WERI-Rb-1 (cell line): ENCODE data around the gene LMOD3.

ENCODE experiments used
- DNase-seq: peaks from one replicate; pipeline ENCODE4 v3.0.0-alpha.2; 2020
- H3K27ac ChIP-seq: fragments of 250-450 bp; sonication (Bioruptor Pico); 2 replicates; pipeline ENCODE4 v1.5.1; 2020; ENCODE audit warnings: mild to moderate bottlenecking, moderate library complexity
- H3K27me3 ChIP-seq: fragments of 250-450 bp; sonication (Bioruptor Pico); 2 replicates; pipeline ENCODE4 v1.5.1; 2021; ENCODE audit warnings: mild to moderate bottlenecking, low read depth, moderate library complexity; ENCODE audit not compliant: insufficient read depth, severe bottlenecking
- H3K36me3 ChIP-seq: fragments of 250-450 bp; sonication (Bioruptor Pico); 2 replicates; pipeline ENCODE4 v1.5.1; 2020; ENCODE audit warnings: mild to moderate bottlenecking, moderate library complexity
- H3K4me3 ChIP-seq: 2 replicates; pipeline ENCODE4 v1.5.1; 2011; ENCODE audit warnings: low read depth, mild to moderate bottlenecking, control low read depth, low read length
- H3K9me3 ChIP-seq: fragments of 250-450 bp; sonication (Bioruptor Pico); 2 replicates; pipeline ENCODE4 v1.5.1; 2021; ENCODE audit warnings: mild to moderate bottlenecking, moderate library complexity; ENCODE audit not compliant: severe bottlenecking
- TF ChIP-seq, protein P1 (sequence below): IDR thresholded peaks from 2 replicates; pipeline ENCODE4 v1.5.1; 2011; ENCODE audit warnings: low read depth, mild to moderate bottlenecking, control low read depth, inconsistent platforms, low read length

The LMOD3 gene

DNA sequence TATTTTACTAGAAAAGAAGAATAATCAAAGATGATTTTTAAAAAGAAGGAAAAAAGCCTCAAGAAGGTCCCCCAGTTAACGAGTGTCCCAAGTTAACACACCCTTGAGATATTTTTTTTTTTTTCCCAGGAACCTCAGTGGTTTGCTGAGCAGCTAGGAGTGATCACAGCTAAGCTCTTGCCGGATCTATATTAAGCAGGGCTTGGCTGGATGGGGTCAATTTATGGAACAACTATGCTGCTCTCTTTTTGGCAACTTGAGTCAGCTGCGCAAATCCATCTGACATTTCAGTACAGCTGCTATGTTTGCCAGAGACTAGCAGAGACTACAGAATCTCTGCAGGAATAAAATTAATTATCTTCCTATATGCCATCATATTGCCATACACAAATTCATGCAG, at the start of gene LMOD3:
LMOD3 (minus strand) TSS at position 193 of the 400 bp plus-strand sequence. CDS start 209 bp downstream, outside the sequence.
- TF ChIP-seq, protein P1, sequence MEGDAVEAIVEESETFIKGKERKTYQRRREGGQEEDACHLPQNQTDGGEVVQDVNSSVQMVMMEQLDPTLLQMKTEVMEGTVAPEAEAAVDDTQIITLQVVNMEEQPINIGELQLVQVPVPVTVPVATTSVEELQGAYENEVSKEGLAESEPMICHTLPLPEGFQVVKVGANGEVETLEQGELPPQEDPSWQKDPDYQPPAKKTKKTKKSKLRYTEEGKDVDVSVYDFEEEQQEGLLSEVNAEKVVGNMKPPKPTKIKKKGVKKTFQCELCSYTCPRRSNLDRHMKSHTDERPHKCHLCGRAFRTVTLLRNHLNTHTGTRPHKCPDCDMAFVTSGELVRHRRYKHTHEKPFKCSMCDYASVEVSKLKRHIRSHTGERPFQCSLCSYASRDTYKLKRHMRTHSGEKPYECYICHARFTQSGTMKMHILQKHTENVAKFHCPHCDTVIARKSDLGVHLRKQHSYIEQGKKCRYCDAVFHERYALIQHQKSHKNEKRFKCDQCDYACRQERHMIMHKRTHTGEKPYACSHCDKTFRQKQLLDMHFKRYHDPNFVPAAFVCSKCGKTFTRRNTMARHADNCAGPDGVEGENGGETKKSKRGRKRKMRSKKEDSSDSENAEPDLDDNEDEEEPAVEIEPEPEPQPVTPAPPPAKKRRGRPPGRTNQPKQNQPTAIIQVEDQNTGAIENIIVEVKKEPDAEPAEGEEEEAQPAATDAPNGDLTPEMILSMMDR = no peak

DNA sequence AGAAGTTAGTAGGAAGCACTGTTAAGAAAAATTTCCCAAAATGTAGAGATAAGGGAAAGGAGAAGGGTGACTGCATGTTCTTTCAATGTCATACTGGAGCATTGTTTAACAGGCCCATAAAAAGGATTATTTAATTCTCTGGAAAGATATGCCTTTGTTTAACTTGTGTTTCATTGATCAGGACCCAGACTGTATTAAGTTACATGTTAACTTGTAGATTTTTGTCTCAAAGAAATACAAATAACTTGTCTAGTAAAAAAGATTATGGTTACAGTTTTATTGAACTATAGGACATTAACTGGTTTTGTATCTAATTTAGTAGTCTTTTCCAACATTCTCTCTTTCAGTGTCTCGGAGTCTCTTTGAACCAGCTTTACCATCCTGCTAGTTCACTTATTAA, 49.7 kb upstream of the LMOD3 start:
- TF ChIP-seq, protein P1 = no peak
- Histone ChIP-seq H3K9me3 (no peaks in the 10 kb centered on the region), H3K36me3 (no peaks in the 10 kb centered on the region), H3K27me3 (no peaks in the 10 kb centered on the region), H3K4me3 (no peak overlapping the region), H3K27ac (no peak overlapping the region)
- DNase-seq = no peak

More for the DNA sequence above, at the start of gene LMOD3:
- Histone ChIP-seq H3K27me3 (no peaks in the 10 kb centered on the region), H3K27ac (no peak within 1 kb of the TSS), H3K36me3 (no peaks in the 10 kb centered on the region), H3K4me3 (no peak within 1 kb of the TSS), H3K9me3 (no peaks in the 10 kb centered on the region)
- DNase-seq = no peak

DNA sequence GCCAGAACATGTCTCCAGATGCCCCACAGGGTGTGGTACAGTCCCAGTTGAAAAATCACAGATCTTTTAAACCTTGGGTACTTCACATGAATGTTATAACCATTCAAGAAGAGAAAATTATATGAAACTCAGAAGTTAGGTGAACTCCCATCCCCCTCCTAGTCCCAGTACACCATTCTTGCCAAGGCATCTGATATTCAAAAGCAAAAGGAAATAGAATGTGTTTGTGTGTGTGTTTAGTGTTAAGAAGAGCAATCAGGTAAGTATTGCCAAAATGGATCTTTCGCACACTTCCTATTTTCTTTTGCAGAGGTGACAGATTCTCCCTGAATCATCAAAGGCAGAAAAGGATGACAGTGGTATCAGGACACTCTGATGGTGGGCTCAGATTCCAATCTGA, 44.1 kb upstream of the LMOD3 start:
- TF ChIP-seq, protein P1 = no peak
- no peaks in the 10 kb centered on the region for H3K36me3 ChIP-seq
- H3K27me3 ChIP-seq = no peaks in the 10 kb centered on the region
- no peak for DNase-seq
- H3K4me3 ChIP-seq = no peak overlapping the region
- no peak overlapping the region for H3K27ac ChIP-seq
- H3K9me3 ChIP-seq = no peaks in the 10 kb centered on the region

DNA sequence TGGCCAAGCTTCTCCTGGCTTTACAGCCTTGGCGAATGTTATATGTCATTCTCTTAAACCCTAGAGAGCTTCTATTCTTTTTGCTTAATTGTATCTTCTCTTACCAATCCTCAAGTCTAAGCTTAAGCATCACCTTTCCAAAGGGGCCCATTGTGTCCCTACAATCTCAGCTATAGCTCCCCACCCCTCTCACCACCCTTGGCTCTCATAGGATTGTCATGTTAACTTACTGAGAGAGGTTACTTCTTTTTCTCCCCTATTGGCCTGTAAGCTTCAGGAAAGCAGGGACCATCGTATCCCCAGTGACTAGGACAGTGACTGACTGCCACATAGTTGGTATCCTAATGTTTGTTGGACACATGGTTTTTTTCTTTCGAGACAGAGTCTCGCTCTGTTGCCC, 43.3 kb upstream of the LMOD3 start:
- Histone ChIP-seq H3K4me3 (no peak overlapping the region), H3K36me3 (no peaks in the 10 kb centered on the region), H3K27ac (no peak overlapping the region), H3K9me3 (no peaks in the 10 kb centered on the region), H3K27me3 (no peaks in the 10 kb centered on the region)
- no peak for DNase-seq
- TF ChIP-seq, protein P1 = no peak

DNA sequence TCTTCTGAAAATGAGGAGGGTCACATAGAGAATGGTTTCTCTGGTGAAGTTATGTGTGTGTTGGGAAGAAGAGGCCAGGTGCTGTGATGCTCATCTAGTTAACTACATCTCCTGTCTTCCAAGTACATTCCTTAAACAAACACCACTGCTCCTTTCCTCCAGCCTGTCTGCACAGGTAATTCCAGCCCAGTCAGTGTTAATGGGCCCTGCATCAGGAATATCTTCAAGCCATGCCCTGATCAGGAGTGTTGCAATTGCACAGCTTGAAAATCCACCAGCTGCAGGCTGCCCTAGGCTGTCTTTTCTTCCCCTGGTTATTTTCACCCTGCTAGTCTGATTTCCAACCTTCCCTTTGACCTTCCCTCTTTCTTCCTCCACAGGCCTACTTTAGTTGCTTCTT, 41.9 kb upstream of the LMOD3 start:
- Histone ChIP-seq H3K9me3 (no peaks in the 10 kb centered on the region), H3K27ac (no peak overlapping the region)

More for the DNA sequence above, 41.9 kb upstream of the LMOD3 start:
- Histone ChIP-seq H3K4me3 (no peak overlapping the region), H3K36me3 (no peaks in the 10 kb centered on the region), H3K27me3 (no peaks in the 10 kb centered on the region)
- no peak for DNase-seq
- TF ChIP-seq, protein P1 = no peak
